ENCODE data around the gene BCL2L11. TPM values are rescaled to one million over a fixed set of nuclear protein-coding genes. Genes with fewer than 3 reads are reported as not detected.

Gene BCL2L11
- total RNA-seq, 4 donors from 2014 or later: 8.9 to 27.0 (median 18.0) TPM

GRCh38 chr2:111209045-111209514 is 88.4 kb downstream of the BCL2L11 start:
- Histone ChIP-seq H3K27me3 (no peaks in the 10 kb centered on the region), H3K4me3 (no peak overlapping the region), H3K27ac (no peak overlapping the region), H3K9me3 (no peaks in the 10 kb centered on the region), H3K36me3 (no peaks in the 10 kb centered on the region), H3K4me1 (no peaks in the 10 kb centered on the region)
- no peak for TF ChIP-seq CTCF (IDR thresholded peaks at IDR 0.05)
- no peak for TF ChIP-seq POLR2A (IDR thresholded peaks at IDR 0.05)
- no peak for TF ChIP-seq EP300 (IDR thresholded peaks at IDR 0.05)
- no peak for TF ChIP-seq POLR2AphosphoS5 (IDR thresholded peaks at IDR 0.05)
- 87% methylated on average over 1 of the region's 1 CpG for whole genome bisulfite sequencing
- no peak for DNase-seq (ENCODE audit: low spot score in 2 of 2)

GRCh38 chr2:111210036-111210435 is 89.3 kb downstream of the BCL2L11 start:
- no peaks in the 10 kb centered on the region for H3K4me1 ChIP-seq
- H3K4me3 ChIP-seq: no peak overlapping the region
- H3K27me3 ChIP-seq: no peaks in the 10 kb centered on the region
- H3K36me3 ChIP-seq: no peaks in the 10 kb centered on the region
- peaks cover 4% of the 10 kb centered on the region for H3K9me3 ChIP-seq
- H3K27ac ChIP-seq: no peak overlapping the region
- TF ChIP-seq POLR2A (IDR thresholded peaks at IDR 0.05) (no peak), EP300 (IDR thresholded peaks at IDR 0.05) (no peak), POLR2AphosphoS5 (IDR thresholded peaks at IDR 0.05) (no peak), CTCF (IDR thresholded peaks at IDR 0.05) (no peak)
- 86% methylated on average over 1 of the region's 1 CpG for WGBS
- DNase-seq (ENCODE audit: low spot score in 2 of 2): no peak

- H3K27ac ChIP-seq: no peak overlapping the region
- H3K36me3 ChIP-seq: no peaks in the 10 kb centered on the region
- H3K9me3 ChIP-seq: peaks cover 5% of the 10 kb centered on the region
- no peaks in the 10 kb centered on the region for H3K27me3 ChIP-seq
- no peak overlapping the region for H3K4me3 ChIP-seq
- TF ChIP-seq EP300 (IDR thresholded peaks at IDR 0.05) (no peak), POLR2A (IDR thresholded peaks at IDR 0.05) (no peak), CTCF (IDR thresholded peaks at IDR 0.05) (no peak), POLR2AphosphoS5 (IDR thresholded peaks at IDR 0.05) (no peak)
- no peaks in the 10 kb centered on the region for H3K4me1 ChIP-seq
- DNase-seq (ENCODE audit: low spot score in 2 of 2): no peak
Observed at GRCh38 chr2:111213877-111214276, 93.2 kb downstream of the BCL2L11 start.

GRCh38 chr2:111216811-111217652 is 96.3 kb downstream of the BCL2L11 start:
- H3K4me3 ChIP-seq: no peak overlapping the region
- DNase-seq (ENCODE audit: low spot score in 2 of 2): no peak
- 83% methylated on average over 1 of the region's 6 CpGs for WGBS
- no peaks in the 10 kb centered on the region for H3K36me3 ChIP-seq
- no peak overlapping the region for H3K27ac ChIP-seq
- TF ChIP-seq POLR2A (IDR thresholded peaks at IDR 0.05) (no peak), CTCF (IDR thresholded peaks at IDR 0.05) (no peak), POLR2AphosphoS5 (IDR thresholded peaks at IDR 0.05) (no peak), EP300 (IDR thresholded peaks at IDR 0.05) (no peak)
- no peaks in the 10 kb centered on the region for H3K27me3 ChIP-seq
- peaks cover 5% of the 10 kb centered on the region for H3K9me3 ChIP-seq
- H3K4me1 ChIP-seq: no peaks in the 10 kb centered on the region
